ENCODE data around the gene ERC2. TPM values are rescaled to one million over a fixed set of nuclear protein-coding genes. Genes with fewer than 3 reads are reported as not detected.

ERC2 gene
- total and polyA plus RNA-seq, 9 donors, result 1.2 to 9.4 (median 5.4) TPM

DNA sequence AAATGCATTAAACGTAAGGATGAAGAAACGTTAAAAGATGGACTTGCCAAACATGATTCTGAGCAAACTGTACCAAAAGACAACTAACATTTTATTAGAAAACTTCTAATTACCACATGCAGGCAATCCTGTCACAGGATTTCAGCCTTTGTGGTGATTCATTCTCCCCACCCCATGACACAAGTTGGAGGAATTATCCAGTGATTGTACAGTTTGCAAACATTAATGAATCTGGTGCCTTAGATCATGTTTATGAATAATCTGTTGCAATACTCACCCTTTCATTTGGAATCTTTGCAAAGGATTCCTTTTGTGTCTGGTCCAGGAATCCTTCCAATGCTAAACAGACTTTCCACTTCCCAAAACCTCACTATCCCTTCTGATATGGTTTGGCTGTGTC is 23.3 kb upstream of the ERC2 start:
- no peak overlapping the region for H3K27ac ChIP-seq
- H3K36me3 ChIP-seq, result no peaks in the 10 kb centered on the region
- 82 to 86% (median 83%) methylated on average over 2 of the region's 2 CpGs for WGBS, 3 donors
- no peaks in the 10 kb centered on the region for H3K9me3 ChIP-seq
- H3K4me1 ChIP-seq (ENCODE audit: insufficient read depth), result no peaks in the 10 kb centered on the region
- H3K4me3 ChIP-seq, result no peak overlapping the region
- DNase-seq, result no peak
- no peaks in the 10 kb centered on the region for H3K27me3 ChIP-seq
- TF ChIP-seq POLR2A (IDR thresholded peaks at IDR 0.05) (no peak), CTCF (IDR thresholded peaks at IDR 0.05) (no peak), EP300 (IDR thresholded peaks at IDR 0.05) (no peak)
- intact Hi-C loops (cut with DNase I), result loop anchor here in 1 of 4 donors (10.0 kb wide), 1 partner anchor 157 kb away; no protein-coding TSS in a partner anchor

DNA sequence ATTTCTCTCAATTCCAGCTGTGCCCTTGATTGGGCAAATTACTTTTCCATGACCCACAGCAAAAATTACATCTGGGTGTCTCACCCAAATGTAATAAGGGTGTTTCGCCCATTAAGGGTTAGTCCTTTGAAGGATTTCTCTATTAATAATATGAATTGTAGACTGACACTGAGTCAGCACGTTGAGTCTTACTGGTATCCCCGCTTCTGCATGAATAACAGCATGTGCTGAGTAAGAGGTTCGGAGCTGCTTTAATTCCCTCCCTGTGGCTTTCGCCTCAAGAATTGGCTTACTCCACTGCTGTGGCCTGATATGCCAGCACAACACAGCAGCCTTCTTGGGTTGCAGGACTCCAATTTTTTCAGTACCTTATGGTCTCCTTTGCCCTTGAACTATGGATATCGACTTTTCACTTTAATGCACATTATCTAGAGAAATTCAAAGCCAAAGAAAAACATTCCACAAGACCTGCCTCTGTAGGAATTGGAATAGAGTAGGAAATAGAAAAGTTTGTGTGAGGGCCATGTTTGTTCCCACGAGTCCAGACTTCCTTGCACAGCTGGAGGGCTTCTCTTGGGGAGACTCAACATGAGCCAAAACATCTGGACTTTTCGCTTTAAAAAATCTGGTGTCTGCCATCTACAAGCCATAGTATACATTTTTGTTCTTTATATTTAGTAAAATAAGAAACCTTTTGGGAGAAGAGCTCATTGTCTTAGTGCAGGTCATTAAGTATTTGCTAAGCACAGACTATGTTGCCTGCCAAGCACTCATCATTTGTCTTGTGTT is 20.7 kb upstream of the ERC2 start:
- 15 to 31% (median 24%) methylated on average over 8 of the region's 8 CpGs for WGBS, 3 donors
- no peak for TF ChIP-seq CTCF (IDR thresholded peaks at IDR 0.05)
- TF ChIP-seq POLR2A (IDR thresholded peaks at IDR 0.05), result no peak
- TF ChIP-seq EP300 (IDR thresholded peaks at IDR 0.05), result no peak
- DNase-seq, result no peak
- H3K4me1 ChIP-seq (ENCODE audit: insufficient read depth), result no peaks in the 10 kb centered on the region
- no peaks in the 10 kb centered on the region for H3K27me3 ChIP-seq
- H3K36me3 ChIP-seq, result no peaks in the 10 kb centered on the region
- intact Hi-C loops (cut with DNase I), result no loop called here
- H3K27ac ChIP-seq, result no peak overlapping the region
- H3K9me3 ChIP-seq, result no peaks in the 10 kb centered on the region
- no peak overlapping the region for H3K4me3 ChIP-seq

DNA sequence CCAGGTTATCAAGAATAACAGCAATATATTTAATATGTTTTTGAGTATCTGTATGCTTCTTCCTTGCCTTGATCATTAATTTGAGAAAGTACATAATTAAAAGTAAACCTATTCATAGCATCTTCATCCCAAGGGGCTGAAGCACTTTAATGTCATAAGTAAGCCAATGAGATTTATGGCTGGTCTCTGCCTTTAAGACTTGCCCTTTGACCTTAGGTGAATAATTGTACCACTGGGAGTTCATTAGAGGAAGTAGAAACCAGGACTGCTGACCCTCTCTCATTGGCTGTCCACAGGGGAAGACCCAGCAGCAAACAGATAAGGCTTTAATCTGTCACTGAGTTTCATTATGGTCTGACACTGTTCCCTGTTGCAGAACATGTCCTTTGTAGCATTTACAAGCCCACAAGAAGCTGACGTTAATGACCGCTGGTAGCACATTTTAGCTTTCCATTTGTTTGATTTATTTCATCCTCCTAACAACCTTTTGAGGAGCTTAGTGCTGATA is 16.3 kb upstream of the ERC2 start:
- no peaks in the 10 kb centered on the region for H3K4me1 ChIP-seq (ENCODE audit: insufficient read depth)
- no peaks in the 10 kb centered on the region for H3K36me3 ChIP-seq
- no peak overlapping the region for H3K27ac ChIP-seq
- H3K27me3 ChIP-seq, result no peaks in the 10 kb centered on the region
- no peak for DNase-seq
- no peaks in the 10 kb centered on the region for H3K9me3 ChIP-seq
- intact Hi-C loops (cut with DNase I), result no loop called here
- no peak overlapping the region for H3K4me3 ChIP-seq
- TF ChIP-seq CTCF (IDR thresholded peaks at IDR 0.05), result no peak
- no peak for TF ChIP-seq POLR2A (IDR thresholded peaks at IDR 0.05)
- no peak for TF ChIP-seq EP300 (IDR thresholded peaks at IDR 0.05)
- WGBS, 3 donors, result 45 to 60% (median 59%) methylated on average over 2 of the region's 2 CpGs

GRCh38 chr3:56484122-56484521 is 15.9 kb upstream of the ERC2 start:
- H3K27me3 ChIP-seq, result no peaks in the 10 kb centered on the region
- no peak for TF ChIP-seq CTCF (IDR thresholded peaks at IDR 0.05)
- TF ChIP-seq POLR2A (IDR thresholded peaks at IDR 0.05), result no peak
- no peak for TF ChIP-seq EP300 (IDR thresholded peaks at IDR 0.05)
- no peaks in the 10 kb centered on the region for H3K9me3 ChIP-seq
- H3K4me1 ChIP-seq (ENCODE audit: insufficient read depth), result no peaks in the 10 kb centered on the region
- DNase-seq, result no peak
- intact Hi-C loops (cut with DNase I), result no loop called here
- H3K27ac ChIP-seq, result no peak overlapping the region
- H3K4me3 ChIP-seq, result no peak overlapping the region
- WGBS, 3 donors, result 4 to 19% (median 13%) methylated on average over 4 of the region's 4 CpGs
- H3K36me3 ChIP-seq, result no peaks in the 10 kb centered on the region

All from ovary (tissue), 9 donors.